Measurements from ENCODE around the gene AUH.

AUH gene

DNA sequence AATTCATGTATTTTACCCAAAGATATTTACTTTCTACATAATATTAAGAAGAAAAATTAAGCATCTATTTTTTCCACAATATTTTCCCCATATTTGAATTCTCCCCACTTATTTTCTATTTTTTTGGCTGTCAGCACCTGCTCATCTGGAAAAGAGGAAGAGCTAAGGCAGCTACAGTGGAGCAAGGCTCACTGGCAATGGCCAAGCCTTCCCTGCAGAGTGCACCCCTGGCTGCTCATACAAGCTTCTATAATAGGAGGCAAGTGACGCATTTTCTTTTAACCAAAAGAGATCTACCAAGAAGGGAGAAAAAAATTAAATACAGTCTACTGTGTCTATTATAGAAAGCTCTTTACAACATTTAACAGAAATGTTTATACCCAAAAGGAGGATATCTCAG lies 72.5 kb downstream of the AUH start:
- no peak for DNase-seq

DNA sequence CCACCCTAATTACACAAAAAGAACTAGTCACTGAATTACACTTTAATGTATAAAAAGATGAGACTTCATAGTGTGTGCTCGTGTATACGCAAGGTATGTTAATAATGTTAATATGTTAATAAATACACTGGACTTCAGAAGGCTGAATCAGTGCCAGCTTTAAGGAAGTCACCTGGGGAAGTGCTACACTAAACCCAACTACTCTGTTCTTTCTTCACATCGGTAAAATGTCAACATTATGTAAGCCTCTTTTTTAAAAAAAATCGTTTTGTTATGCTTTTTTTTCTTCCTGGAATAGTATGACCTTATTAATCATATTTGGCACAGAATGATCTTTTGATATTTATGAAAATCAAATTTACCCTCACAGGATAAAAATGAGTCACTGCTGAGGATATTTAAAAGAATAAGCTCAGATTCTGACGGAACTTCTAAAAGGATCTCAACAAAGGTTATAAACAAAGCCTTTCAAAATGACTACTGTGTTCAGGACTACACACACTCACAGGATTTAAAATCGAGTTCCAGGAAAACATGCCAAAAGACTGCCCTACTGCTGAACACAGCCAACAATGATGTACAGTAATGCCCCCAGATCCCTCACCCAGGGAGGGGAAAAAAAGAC lies 75.9 kb downstream of the AUH start:
- no peak for DNase-seq

DNA sequence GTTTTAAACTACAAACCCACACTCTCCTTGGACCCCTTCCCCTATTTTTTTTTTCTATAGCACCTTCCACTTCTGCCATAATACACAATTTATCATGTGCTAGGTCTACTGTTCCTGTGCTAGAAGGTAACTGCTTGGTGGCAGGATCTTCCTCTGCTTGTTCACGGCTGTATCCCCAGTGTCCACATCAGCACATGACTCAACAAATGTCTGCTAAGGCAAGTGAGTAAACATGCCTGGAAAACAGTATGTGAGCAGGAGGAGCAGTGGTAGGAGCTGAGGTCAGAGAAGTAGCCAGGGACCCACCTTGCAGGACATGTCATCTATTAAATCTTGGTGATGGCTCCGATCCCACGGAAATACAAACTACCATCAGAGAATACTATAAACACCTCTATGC lies 79.4 kb downstream of the AUH start:
- DNase-seq, result no peak

GRCh38 chr9:91279296-91280204 lies 82.2 kb downstream of the AUH start:
- no peak for DNase-seq

- DNase-seq, result no peak
Measured at GRCh38 chr9:91276513-91276912, 85.2 kb downstream of the AUH start.

- no peak for DNase-seq
Measured at GRCh38 chr9:91275655-91276054, 86.1 kb downstream of the AUH start.

DNA sequence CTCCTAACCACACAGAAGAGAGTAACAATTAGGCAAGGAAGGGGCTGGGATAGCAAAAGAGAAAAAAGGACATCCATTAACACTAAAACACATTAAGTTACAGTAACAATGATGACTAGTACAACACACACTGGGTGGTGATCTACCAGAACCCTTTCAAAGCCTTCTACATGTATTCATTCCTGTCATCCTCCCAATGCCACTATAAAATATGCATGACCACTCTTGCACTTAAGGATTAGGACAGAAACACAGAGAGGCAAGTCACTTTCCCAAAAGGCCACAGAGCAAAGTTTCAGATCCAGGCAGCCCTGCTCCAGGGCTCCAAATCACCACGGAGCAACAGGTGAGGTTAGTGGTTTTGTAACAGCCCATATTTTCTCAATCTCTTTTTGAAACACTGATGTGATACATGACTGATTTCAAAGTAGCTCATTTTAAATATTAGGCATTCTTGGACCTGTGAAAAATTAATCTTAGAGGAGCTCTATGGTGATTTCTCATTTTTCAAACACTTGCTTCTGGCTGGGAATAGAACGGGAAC lies 86.7 kb downstream of the AUH start:
- no peak for DNase-seq

DNA sequence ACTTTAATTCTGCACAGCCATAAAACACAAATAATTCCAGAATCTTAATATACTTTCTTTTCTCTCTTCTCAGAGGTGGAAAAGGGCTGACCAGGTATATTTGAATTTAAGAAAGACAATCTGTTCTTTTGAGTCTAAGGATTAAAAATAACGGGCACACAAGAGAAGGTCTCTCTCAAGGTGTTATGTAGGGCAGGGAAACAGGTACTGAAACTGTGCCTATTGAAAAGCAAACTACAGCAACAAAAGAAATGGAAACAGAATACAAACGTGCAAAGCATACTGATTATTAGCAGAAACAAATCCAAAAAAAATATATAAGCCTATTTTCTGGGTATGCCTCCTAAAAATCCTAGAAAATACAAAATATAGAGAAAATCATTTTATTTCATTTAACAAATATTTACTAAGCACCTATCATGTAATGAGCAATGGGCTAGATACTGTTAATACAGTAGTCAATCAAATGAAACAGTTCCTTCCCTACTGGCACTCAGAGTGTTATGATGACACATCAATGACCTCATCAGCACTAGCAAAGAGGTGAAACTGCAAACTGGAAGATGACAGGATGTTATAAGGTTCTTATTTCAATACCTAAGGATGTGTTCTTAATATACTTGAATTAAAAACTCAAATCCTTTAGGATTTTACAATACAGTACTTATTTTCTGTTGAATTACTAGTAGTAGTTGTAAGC lies 87.7 kb downstream of the AUH start:
- no peak for DNase-seq

DNA sequence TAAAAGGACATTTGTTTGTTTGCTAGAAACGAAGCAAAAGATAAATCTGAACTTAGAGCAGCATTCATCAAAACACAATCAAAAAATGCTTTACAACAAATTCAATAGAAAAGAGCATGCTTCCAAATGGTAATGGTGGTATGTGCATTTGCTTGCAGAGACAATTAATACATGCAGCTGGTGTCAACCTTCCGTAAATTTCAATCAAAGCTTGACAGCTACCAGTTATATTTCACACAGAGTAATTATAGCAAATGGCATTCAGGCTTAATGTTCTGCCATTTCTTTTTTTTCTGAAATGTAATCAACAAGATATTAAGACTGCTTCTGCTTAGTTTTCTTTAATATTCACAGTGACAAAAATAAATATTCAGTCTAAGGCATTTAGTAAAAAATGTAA lies 90.6 kb downstream of the AUH start:
- DNase-seq, result no peak

GRCh38 chr9:91269907-91270491 lies 91.7 kb downstream of the AUH start:
- no peak for DNase-seq

DNA sequence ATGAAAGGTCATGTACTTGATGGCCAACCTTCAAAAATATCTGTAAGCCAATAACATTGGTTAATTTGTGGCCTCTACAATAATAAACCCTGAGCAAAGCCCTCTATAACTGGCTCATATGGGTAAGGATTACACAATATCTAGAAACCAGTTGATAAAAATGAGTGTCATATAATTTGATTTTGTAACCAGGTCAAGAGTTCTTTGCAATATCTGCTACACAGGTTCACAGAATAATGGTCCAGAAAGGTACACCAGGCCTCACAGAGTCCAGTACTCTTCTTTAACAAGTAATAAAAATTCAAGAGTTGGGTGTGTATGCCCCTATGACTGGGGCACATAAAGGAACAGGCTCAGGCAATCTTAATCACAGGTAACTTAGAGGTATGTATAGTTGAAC lies 95.3 kb downstream of the AUH start:
- DNase-seq, result no peak

DNA sequence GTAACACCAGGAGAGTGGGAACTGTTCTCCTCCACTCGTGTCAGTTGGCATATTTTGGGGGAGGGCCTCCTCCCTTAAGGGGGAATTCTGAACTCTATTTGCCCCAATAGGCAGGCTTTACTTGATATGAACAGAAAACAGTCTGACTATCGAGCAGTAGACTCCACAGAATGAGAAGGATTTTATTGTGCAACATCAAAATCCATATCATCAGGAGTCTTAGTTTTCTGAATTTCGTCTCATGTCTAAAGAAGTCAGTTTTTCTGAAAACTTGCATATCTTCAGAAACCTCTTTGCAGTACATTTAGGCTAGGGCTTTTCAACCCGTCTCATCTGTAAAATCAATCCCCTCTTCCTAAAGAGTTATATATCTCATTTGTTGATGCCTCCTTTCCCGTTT lies 96.2 kb downstream of the AUH start:
- DNase-seq, result no peak

- no peak for DNase-seq
Measured at GRCh38 chr9:91261417-91261816, 100.3 kb downstream of the AUH start.

GRCh38 chr9:91259162-91259561 lies 102.6 kb downstream of the AUH start:
- DNase-seq, result no peak

DNA sequence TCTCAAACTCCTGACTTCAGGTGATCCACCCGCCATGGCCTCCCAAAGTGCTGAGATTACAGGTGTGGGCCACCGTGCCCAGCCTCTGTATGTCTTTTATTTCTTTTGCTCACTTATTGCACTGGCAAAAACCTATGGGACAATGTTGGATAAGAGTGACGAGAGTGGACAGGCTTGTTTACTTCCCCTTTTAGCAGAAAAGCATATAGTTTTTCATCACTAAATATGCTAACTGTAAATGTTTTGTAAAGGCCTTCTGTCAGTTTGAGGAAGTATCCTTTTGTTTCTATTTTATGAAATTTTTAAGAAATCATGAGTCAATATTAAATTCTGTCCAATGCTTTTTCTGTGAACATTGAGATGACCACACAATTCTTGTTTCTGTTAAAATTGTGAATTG lies 103.3 kb downstream of the AUH start:
- no peak for DNase-seq

DNA sequence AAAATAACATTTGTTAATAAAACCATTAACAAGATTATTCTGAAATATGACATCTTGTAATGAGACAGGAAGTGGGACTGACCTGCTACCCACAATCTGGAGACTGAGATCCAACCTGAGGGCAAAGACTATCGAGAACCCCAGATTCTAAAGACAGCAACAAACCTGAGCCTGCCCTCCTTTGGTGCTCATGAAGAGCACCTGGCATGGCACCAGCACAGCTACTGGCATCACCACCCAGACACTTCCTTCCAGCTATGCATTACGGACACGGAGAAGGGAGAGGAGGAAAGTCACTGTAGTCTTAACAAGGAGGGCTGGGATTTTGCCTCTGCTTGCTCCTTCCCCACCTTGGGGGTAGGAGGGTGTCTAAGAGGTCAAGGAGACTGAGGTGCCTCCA lies 105.5 kb downstream of the AUH start:
- no peak for DNase-seq

- no peak for DNase-seq
Measured at GRCh38 chr9:91255327-91255726, 106.4 kb downstream of the AUH start.

DNA sequence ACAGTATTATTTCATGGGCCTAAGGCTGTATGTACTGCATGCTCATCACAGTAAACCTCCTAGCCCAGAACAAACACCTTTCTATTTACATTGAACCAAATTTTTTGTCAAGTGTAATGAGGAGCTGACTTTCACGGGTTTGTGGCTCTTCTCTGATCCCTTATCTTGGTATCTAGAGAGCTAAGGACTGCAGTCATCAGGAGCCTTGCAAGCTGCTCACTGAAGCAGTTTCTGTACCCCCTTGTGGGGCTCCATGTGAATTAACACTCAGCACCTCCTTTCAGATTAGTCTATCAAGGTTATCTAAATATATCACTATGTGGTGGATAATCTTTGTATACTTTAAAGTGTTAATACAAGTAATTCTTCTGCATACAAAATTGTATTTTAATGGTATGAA lies 108.2 kb downstream of the AUH start:
- DNase-seq, result no peak

DNA sequence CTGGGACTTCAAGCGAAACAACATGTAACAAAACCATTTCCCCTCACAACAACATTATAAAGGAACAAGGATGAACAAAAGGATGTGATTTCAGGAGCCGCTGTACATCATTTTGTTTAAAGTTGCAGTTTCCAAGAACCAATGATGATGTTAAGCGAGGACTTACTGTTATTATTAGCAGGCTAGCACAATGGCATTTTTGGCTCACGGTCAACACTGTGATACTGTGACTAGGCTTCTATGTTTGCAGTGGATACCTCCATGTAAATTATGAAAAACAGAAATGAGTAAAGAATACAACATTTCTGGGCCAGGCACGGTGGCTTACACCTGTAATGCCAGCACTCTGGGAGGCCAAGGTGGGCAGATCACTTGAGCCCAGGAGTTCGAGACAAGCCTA lies 113.0 kb downstream of the AUH start:
- no peak for DNase-seq

DNA sequence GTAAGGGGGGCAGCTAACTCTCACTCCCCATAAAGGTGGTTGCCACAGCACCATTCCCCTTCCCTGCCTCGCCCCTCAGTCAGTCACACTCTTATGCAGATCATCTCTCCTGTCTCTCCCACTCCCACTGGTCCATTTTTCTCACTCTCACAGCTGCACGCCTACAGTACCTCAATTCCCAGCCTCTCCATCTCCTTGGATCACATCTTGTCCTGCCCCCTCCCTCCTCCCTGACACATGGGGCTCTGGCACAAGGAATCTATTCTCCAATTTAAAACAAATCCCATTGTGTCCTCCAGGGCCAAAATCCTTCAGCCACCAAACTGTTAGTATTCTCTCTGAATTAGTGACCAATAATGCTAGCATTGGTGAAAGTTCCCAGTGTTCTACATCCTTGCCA lies 114.4 kb downstream of the AUH start:
- DNase-seq, result no peak

- no peak for DNase-seq
Measured at GRCh38 chr9:91246846-91247245, 114.9 kb downstream of the AUH start.

DNA sequence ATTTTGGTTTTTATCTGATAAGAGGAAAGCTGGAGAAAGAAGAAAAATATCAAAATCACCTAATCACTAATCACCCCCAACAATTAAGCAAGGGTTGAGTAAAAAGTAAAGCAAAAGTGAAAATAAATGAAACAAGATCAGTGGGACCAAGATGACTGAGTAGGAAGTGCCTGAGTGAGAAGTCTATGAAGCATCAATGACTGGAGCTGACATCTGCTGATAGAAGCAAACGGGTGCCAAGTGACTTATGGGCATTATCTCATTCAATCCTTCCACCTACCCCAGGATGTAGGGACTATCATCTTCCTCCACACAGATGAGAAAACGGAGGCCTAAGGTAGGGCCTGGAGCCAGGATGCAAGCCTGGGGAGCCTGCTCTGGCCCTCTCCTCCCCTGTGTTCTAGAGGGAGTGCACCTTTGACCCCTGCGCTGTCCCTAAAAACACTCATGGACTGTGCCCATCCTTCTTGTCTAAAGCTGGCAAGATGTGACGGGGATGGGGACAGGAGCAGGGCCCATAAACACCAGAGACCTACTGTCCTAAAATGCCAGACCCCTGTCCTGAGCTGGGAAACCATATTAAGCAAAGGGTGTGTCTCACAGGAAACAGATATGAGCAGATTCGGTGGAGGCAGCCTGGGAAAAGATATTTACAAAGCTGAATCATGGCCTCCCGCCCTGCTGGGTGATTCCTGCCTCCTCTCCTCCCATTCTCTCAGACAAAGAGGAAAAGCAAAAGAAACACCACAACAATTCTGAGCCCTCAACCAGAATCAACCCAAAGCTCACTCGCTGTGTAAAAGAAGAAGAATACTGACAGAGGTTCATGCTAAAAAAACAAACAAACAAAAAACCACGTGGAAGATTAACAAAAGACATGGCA lies 116.0 kb downstream of the AUH start:
- DNase-seq, result no peak

All from NCI-H1930 (cell line).